ENCODE measurements around the gene CMKLR1.
A peak's percentile ranks its signal among the peaks of the same experiment; 100 is the strongest.

The CMKLR1 gene

DNA sequence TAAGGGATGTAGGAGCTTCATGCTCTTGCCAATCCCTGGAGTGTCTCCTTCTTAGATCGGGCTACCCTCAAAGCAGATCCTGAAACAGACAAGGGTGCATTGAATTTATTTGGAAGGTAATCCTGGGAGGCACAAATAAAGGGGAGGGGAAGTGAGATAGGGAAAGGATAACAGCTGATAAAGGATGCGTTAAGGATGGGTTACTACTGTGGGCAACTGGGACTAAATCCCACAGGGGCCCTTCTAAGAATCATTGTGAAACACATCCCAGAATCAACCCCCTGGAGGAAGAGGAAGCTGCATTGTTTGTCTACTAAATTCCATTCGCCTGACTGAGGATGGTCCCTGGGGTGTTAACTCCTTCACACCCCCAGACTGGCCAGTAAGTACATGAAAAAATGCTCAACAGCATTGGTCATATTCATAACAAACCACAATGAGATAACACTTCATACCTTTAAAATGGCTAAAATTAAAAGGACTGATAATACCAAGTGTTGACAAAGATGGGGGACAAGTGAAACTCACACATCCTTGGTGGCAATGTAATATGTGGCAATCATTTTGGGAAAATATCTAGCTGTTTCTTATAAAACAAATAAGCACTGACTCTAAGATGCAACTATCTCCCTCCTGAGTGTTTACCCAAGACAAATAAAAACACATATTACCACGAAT, 37.0 kb upstream of the CMKLR1 start:
- no peak overlapping the region for H3K9ac ChIP-seq (ENCODE audit: low read length)
- no peak overlapping the region for H3K27ac ChIP-seq (ENCODE audit: low read depth, low read length, poor library complexity, severe bottlenecking)
- no peak overlapping the region for H3K4me3 ChIP-seq (ENCODE audit: low read depth, low read length, poor library complexity, severe bottlenecking)
- no peaks in the 10 kb centered on the region for H4K20me1 ChIP-seq (ENCODE audit: insufficient read depth, low read length)
- H3K4me2 ChIP-seq (ENCODE audit: low read length) = no peak overlapping the region
- H3K79me2 ChIP-seq (ENCODE audit: insufficient read depth, low read length) = no peaks in the 10 kb centered on the region
- TF ChIP-seq, protein P1, sequence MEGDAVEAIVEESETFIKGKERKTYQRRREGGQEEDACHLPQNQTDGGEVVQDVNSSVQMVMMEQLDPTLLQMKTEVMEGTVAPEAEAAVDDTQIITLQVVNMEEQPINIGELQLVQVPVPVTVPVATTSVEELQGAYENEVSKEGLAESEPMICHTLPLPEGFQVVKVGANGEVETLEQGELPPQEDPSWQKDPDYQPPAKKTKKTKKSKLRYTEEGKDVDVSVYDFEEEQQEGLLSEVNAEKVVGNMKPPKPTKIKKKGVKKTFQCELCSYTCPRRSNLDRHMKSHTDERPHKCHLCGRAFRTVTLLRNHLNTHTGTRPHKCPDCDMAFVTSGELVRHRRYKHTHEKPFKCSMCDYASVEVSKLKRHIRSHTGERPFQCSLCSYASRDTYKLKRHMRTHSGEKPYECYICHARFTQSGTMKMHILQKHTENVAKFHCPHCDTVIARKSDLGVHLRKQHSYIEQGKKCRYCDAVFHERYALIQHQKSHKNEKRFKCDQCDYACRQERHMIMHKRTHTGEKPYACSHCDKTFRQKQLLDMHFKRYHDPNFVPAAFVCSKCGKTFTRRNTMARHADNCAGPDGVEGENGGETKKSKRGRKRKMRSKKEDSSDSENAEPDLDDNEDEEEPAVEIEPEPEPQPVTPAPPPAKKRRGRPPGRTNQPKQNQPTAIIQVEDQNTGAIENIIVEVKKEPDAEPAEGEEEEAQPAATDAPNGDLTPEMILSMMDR (IDR thresholded peaks at IDR 0.05; ENCODE audit: low read length) = no peak
- TF ChIP-seq EZH2 (IDR thresholded peaks at IDR 0.05; ENCODE audit: borderline replicate concordance, low read length) = no peak
- H3K36me3 ChIP-seq (ENCODE audit: insufficient read depth, low read length) = no peaks in the 10 kb centered on the region
- H3K27me3 ChIP-seq (ENCODE audit: insufficient read depth, low read length) = no peaks in the 10 kb centered on the region
- H3K9me3 ChIP-seq (ENCODE audit: low read length) = no peaks in the 10 kb centered on the region
- H3K4me1 ChIP-seq (ENCODE audit: insufficient read depth, low read length, severe bottlenecking) = no peaks in the 10 kb centered on the region
- H3F3A ChIP-seq (ENCODE audit: insufficient read depth, low read length) = no peaks in the 10 kb centered on the region
- no peak overlapping the region for H2AFZ ChIP-seq (ENCODE audit: low read length)
- H3K9me2 ChIP-seq (ENCODE audit: low read depth, low read length) = no peaks in the 10 kb centered on the region

DNA sequence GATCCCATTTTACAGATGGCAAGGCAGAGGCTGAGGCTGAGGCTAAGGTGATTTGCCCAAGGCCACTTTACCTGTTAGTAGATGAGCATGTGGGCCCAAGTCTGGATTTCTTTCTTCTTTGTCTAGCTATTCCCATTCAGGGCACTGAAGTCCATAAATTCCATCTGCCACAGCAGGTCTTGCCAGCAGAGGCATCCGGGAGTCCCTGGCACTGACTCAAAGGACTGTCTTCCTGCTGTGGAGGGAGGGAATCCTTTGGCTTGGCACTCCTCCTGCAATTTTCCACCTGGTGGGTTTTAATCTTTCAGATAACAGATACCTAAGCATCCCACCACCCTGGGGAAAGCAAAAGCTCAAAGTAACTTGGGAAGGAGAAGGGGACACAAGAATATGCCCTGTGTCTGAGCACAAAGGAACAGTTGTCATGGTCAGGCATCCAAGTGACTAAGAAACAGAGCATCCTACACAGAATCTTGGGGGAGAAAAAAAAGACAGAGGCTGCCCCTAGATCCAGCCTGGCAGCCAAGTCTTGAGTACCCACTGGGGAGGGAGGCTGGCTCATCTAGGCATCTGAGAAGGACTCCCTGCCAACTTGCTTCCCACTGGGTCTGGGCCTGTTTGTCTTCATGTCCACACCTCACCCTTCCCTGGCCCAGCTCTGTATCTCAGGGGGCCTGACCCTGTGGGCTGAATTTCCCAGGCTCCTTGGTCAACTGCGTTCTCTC, 35.6 kb upstream of the CMKLR1 start:
- H3K4me1 ChIP-seq (ENCODE audit: insufficient read depth, low read length, severe bottlenecking) = no peaks in the 10 kb centered on the region
- TF ChIP-seq, protein P1 (IDR thresholded peaks at IDR 0.05; ENCODE audit: low read length) = no peak
- TF ChIP-seq EZH2 (IDR thresholded peaks at IDR 0.05; ENCODE audit: borderline replicate concordance, low read length) = no peak
- no peak overlapping the region for H2AFZ ChIP-seq (ENCODE audit: low read length)
- no peaks in the 10 kb centered on the region for H3K9me2 ChIP-seq (ENCODE audit: low read depth, low read length)
- H3K27ac ChIP-seq (ENCODE audit: low read depth, low read length, poor library complexity, severe bottlenecking) = no peak overlapping the region
- no peaks in the 10 kb centered on the region for H3K79me2 ChIP-seq (ENCODE audit: insufficient read depth, low read length)
- no peaks in the 10 kb centered on the region for H4K20me1 ChIP-seq (ENCODE audit: insufficient read depth, low read length)
- no peak overlapping the region for H3K4me2 ChIP-seq (ENCODE audit: low read length)
- H3K27me3 ChIP-seq (ENCODE audit: insufficient read depth, low read length) = no peaks in the 10 kb centered on the region
- H3K36me3 ChIP-seq (ENCODE audit: insufficient read depth, low read length) = no peaks in the 10 kb centered on the region
- no peak overlapping the region for H3K9ac ChIP-seq (ENCODE audit: low read length)
- H3K4me3 ChIP-seq (ENCODE audit: low read depth, low read length, poor library complexity, severe bottlenecking) = no peak overlapping the region
- no peaks in the 10 kb centered on the region for H3F3A ChIP-seq (ENCODE audit: insufficient read depth, low read length)
- no peaks in the 10 kb centered on the region for H3K9me3 ChIP-seq (ENCODE audit: low read length)

DNA sequence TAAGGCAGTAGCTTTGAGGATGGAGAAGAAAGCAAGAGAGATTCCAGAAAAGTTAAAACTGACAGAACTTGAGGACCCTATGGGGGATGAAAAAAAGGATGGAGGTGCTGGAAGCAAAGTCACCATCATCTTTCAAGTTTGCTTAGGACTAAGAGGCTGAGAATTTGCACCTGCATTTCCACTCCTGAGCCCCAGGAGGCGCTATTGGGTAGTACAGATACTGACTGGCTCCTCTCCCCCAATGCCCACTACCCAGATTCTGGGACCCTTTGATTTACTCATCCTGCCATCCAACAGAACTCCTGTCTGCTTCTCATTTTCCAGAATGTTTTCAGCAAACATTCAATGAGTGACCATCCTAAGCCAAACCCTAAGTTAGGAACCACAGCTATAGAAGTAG, 34.0 kb upstream of the CMKLR1 start:
- no peak overlapping the region for H3K4me3 ChIP-seq (ENCODE audit: low read depth, low read length, poor library complexity, severe bottlenecking)
- H4K20me1 ChIP-seq (ENCODE audit: insufficient read depth, low read length) = no peaks in the 10 kb centered on the region
- H3K36me3 ChIP-seq (ENCODE audit: insufficient read depth, low read length) = no peaks in the 10 kb centered on the region
- no peaks in the 10 kb centered on the region for H3K27me3 ChIP-seq (ENCODE audit: insufficient read depth, low read length)
- no peaks in the 10 kb centered on the region for H3K9me3 ChIP-seq (ENCODE audit: low read length)
- TF ChIP-seq, protein P1 (IDR thresholded peaks at IDR 0.05; ENCODE audit: low read length) = peak; percentile 39; the same call in 1 of the 2 replicates
- TF ChIP-seq EZH2 (IDR thresholded peaks at IDR 0.05; ENCODE audit: borderline replicate concordance, low read length) = no peak
- no peaks in the 10 kb centered on the region for H3K79me2 ChIP-seq (ENCODE audit: insufficient read depth, low read length)
- H3K4me1 ChIP-seq (ENCODE audit: insufficient read depth, low read length, severe bottlenecking) = no peaks in the 10 kb centered on the region
- H3K9me2 ChIP-seq (ENCODE audit: low read depth, low read length) = no peaks in the 10 kb centered on the region
- H2AFZ ChIP-seq (ENCODE audit: low read length) = no peak overlapping the region
- no peak overlapping the region for H3K9ac ChIP-seq (ENCODE audit: low read length)
- H3F3A ChIP-seq (ENCODE audit: insufficient read depth, low read length) = no peaks in the 10 kb centered on the region
- no peak overlapping the region for H3K27ac ChIP-seq (ENCODE audit: low read depth, low read length, poor library complexity, severe bottlenecking)
- no peak overlapping the region for H3K4me2 ChIP-seq (ENCODE audit: low read length)
